Measurements from ENCODE around the gene LSS.

Gene LSS

DNA sequence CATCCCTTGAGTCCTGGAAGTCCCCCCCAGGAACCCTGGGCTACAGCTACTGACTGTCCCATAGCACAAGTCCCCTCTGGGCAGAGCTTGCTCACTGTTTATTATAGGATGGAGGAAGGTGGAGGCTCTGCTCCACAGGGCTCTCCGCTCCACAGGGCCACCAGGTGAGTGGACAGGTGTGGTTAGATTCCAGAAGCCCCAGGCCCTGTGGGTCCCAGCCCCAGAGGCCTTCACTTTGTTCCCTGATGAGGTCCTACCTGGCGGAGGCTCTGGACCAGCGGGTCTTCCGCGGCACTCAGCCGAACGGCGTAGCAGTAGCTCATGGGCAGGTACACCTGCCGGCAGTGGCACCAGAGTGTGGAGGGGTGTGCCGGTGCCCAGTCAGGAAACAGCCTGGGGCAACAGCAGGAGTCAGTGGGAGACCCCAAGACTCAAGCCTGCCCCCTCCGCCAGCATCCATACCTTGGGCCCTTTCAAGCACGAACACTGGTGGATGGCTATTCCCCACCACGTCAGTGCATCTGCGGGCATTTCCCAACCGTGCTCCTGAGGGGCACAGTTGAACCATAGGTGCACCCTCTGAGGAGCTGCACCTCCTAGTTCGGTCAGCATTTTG is 12.3 kb downstream of the LSS start:
- peaks cover 44% of the 10 kb centered on the region for H3K36me3 ChIP-seq (replicated peaks)
- no peak for DNase-seq
- no peak overlapping the region for H3K4me3 ChIP-seq (ENCODE audit: low read depth, low read length)
- in situ Hi-C loops (cut with HindIII; ENCODE audit: low pct_ligation_motif_present, low sequenced_read_pairs): no loop called here
- TF ChIP-seq, protein P1, sequence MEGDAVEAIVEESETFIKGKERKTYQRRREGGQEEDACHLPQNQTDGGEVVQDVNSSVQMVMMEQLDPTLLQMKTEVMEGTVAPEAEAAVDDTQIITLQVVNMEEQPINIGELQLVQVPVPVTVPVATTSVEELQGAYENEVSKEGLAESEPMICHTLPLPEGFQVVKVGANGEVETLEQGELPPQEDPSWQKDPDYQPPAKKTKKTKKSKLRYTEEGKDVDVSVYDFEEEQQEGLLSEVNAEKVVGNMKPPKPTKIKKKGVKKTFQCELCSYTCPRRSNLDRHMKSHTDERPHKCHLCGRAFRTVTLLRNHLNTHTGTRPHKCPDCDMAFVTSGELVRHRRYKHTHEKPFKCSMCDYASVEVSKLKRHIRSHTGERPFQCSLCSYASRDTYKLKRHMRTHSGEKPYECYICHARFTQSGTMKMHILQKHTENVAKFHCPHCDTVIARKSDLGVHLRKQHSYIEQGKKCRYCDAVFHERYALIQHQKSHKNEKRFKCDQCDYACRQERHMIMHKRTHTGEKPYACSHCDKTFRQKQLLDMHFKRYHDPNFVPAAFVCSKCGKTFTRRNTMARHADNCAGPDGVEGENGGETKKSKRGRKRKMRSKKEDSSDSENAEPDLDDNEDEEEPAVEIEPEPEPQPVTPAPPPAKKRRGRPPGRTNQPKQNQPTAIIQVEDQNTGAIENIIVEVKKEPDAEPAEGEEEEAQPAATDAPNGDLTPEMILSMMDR (IDR thresholded peaks at IDR 0.05; ENCODE audit: low read depth, low read length, missing control alignments): no peak
- H3K27ac ChIP-seq: no peak overlapping the region
- H3K27me3 ChIP-seq (replicated peaks): no peaks in the 10 kb centered on the region

DNA sequence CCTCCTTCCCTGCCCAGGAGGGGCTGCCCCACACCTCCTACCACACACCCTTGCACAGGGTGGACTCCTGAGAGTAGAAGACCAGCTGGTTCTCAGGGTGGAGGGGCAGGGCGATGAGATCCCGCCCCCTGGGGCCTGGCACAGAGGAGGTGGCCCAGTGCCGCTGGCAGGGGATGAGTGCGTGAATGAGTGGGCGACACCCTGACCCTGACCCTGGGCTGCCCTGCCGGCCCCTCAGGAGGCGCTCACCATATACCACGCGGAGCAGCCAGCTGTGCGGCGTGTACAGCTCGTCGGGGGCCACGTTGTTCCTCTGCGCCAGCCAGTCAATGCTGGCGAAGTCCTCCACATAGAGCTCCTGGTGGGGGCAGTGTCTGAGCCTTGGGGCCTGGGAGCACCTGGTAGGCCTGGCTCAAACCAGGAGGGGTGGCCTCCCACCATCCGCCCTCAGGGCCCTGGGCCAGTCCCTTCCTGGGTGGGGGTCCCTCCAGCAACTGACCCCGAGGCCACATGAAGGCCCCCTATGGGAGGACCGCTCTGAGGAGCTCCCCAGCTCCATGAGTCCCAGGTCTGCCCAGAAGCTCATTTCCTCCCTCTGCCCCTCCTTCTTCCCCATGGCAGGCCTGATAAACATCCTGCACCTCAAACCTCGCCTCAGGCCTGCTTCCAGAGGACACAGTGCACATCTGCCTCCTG is 13.0 kb downstream of the LSS start:
- Histone ChIP-seq H3K27ac (no peak overlapping the region), H3K27me3 (replicated peaks) (no peaks in the 10 kb centered on the region), H3K4me3 (ENCODE audit: low read depth, low read length) (no peak overlapping the region), H3K36me3 (replicated peaks) (peaks cover 47% of the 10 kb centered on the region)
- no peak for DNase-seq
- TF ChIP-seq, protein P1 (IDR thresholded peaks at IDR 0.05; ENCODE audit: low read depth, low read length, missing control alignments): no peak
- in situ Hi-C loops (cut with HindIII; ENCODE audit: low pct_ligation_motif_present, low sequenced_read_pairs): no loop called here

DNA sequence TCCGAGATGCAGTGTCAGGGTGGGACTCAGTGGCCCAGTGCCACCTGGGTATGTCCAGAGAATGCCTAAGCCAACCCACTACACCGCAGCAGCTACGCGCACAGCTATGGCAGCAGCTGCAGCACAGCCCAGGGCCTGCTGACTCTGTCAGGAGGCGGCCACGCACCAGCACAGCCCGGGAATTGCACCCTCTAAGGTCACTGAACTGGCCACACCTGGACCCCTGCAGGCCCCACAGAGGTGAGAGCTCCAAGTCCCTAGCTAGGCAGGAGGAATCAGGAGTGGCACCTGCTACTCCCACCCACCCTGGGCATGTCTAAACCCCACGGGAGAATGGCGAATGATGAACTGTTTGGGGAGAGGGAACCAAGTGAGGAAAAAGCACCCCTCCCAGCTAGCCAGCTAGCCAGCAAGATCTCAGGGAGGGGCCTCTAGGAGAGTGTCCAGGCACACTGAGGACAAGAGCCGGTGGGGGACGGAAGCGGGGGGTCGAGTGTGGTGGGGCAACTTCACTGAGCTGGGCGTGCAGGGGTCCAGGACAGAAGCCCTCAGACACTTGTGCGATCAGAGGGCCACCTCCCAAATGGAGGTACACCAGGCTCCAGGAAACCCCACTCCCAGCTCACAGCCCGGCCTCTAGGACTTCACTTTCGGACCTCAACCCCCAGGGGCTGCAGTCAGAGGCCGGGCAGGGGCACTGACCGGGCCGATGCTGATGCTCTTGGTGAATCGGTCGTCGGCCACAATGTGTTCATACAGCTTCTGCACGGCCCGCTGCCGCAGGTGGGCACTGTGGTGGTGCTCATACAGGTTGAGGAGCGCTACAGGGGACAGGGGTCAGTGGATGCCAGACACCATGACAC is 13.9 kb downstream of the LSS start:
- no peaks in the 10 kb centered on the region for H3K27me3 ChIP-seq (replicated peaks)
- H3K4me3 ChIP-seq (ENCODE audit: low read depth, low read length): no peak overlapping the region
- no peak overlapping the region for H3K27ac ChIP-seq
- no peak for DNase-seq
- TF ChIP-seq, protein P1 (IDR thresholded peaks at IDR 0.05; ENCODE audit: low read depth, low read length, missing control alignments): no peak
- in situ Hi-C loops (cut with HindIII; ENCODE audit: low pct_ligation_motif_present, low sequenced_read_pairs): no loop called here
- peaks cover 42% of the 10 kb centered on the region for H3K36me3 ChIP-seq (replicated peaks)

DNA sequence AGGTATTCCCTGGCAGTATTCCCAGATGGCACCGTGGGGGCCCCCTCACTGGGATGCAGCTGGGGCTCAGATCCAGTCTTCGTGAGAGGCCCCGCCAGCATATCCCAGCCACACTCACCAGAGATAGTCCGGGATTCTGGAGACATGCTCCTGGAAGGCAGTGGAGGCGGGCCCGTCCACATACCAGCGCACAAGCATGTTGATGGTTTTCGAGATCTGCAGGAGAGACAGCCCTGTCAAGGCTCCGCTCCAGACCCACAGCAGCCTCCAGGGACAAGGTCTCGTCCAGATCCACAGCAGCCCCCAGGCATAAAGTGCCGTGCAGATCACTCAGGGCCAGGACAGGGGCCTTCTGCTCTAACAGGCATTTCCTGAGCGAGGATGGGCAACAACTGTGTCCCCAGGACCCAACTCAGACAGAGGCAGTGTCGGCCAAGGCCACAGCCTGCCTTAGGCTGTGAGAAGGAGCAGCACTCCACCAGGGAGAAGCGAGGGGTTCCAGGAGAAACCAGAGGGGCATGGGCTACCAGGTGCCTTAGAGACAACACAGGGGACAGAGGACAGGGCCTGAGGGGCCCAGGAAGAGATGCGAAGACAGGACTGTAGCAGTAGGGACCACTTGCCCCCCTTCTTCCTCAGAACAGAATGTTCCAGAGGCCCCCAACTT is 14.8 kb downstream of the LSS start:
- no peak for DNase-seq
- TF ChIP-seq, protein P1 (IDR thresholded peaks at IDR 0.05; ENCODE audit: low read depth, low read length, missing control alignments): no peak
- Histone ChIP-seq H3K27me3 (replicated peaks) (no peaks in the 10 kb centered on the region), H3K36me3 (replicated peaks) (peaks cover 48% of the 10 kb centered on the region), H3K27ac (no peak overlapping the region), H3K4me3 (ENCODE audit: low read depth, low read length) (no peak overlapping the region)
- in situ Hi-C loops (cut with HindIII; ENCODE audit: low pct_ligation_motif_present, low sequenced_read_pairs): no loop called here

DNA sequence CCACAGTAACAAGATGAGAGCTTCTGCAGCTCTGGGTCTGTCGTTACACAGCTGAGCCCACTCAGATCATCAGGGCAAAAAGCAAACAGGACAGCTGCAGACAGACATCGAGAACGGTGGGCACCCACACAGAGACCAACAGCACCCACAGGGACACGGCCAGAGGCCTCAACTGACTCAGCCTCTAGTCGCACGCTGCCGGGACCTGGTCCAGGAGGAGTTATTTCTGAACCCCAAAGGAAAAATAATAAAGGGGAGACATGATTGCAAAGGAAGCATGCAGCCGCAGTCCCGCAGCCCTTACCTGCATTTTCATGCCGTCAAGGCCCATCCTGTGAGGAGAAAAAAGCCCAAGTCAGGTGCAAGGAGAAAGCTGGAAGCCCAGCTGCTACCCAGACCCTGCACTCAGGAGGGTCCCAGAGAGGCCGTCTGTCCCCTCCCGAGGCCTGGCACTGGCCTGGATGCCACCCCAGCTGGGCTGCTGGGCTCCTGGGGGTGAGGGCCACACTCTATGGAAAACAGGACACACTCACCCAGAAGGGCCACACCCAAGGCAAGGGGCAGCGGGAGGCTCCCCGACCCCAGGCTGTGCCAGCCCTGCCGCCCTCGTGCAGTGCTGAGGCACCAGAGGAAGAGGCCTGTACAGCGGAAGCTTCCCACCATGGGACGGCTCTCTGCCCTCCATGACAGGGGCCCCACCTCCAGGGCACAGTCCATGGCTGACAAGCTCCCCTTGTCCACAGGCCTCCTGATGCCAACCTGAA is 15.7 kb downstream of the LSS start:
- in situ Hi-C loops (cut with HindIII; ENCODE audit: low pct_ligation_motif_present, low sequenced_read_pairs): no loop called here
- no peak for DNase-seq
- TF ChIP-seq, protein P1 (IDR thresholded peaks at IDR 0.05; ENCODE audit: low read depth, low read length, missing control alignments): no peak
- no peak overlapping the region for H3K27ac ChIP-seq
- H3K4me3 ChIP-seq (ENCODE audit: low read depth, low read length): no peak overlapping the region
- peaks cover 56% of the 10 kb centered on the region for H3K36me3 ChIP-seq (replicated peaks)
- H3K27me3 ChIP-seq (replicated peaks): no peaks in the 10 kb centered on the region
